ENCODE measurements around the gene NUP93.

The NUP93 gene

GRCh38 chr16:56897026-56897799 is 167.3 kb downstream of the NUP93 start:
- DNase-seq: no peak

DNA sequence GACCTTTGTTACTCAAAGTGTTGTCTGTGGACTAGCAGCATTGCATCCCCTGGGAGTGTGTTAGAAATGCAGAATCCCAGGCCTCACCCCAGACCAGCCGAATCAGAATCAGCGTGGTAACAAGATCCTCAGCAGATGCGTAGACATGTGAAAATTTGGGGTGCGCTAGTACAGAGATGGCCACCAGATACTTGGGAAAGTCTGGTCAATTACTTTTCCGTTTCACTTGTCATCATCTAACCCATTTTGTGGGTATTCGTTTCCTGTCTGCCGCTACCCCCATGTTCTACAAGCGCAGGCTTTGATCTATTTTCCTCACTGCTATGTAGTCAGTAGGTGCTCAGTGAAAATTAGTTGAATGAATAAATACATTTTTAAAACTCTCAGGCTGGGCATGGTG is 168.9 kb downstream of the NUP93 start:
- DNase-seq: no peak

All from fibroblast of skin of back (primary cell).